ENCODE results near the gene VAPA.

The VAPA gene

GRCh38 chr18:9913526-9914333, at the start of gene VAPA:
Gene VAPA, plus strand, starts transcription at chr18:9914016. Its CDS starts 241 bp downstream, at chr18:9914257.
- FAIRE-seq (peak; percentile 90), DNase-seq (ENCODE audit: insufficient read length, low spot score) (peak; percentile 93)
- TF ChIP-seq POLR2A (IDR thresholded peaks at IDR 0.05; ENCODE audit: low read depth, low read length) = peak; percentile 73

- no peak for DNase-seq (ENCODE audit: insufficient read length, low spot score)
- FAIRE-seq = no peak
- no peak for TF ChIP-seq POLR2A (IDR thresholded peaks at IDR 0.05; ENCODE audit: low read depth, low read length)
These were observed 47.9 kb upstream of the VAPA start for GRCh38 chr18:9865764-9866490.

GRCh38 chr18:9866627-9867026, 47.2 kb upstream of the VAPA start:
- DNase-seq (ENCODE audit: insufficient read length, low spot score) = no peak
- no peak for FAIRE-seq
- TF ChIP-seq POLR2A (IDR thresholded peaks at IDR 0.05; ENCODE audit: low read depth, low read length) = no peak

- no peak for TF ChIP-seq POLR2A (IDR thresholded peaks at IDR 0.05; ENCODE audit: low read depth, low read length)
- DNase-seq (ENCODE audit: insufficient read length, low spot score) (no peak), FAIRE-seq (no peak)
These were observed 46.7 kb upstream of the VAPA start for GRCh38 chr18:9867071-9867594.

- TF ChIP-seq POLR2A (IDR thresholded peaks at IDR 0.05; ENCODE audit: low read depth, low read length) = no peak
- DNase-seq (ENCODE audit: insufficient read length, low spot score) (no peak), FAIRE-seq (no peak)
These were observed 44.7 kb upstream of the VAPA start for GRCh38 chr18:9868857-9869714.

- FAIRE-seq = peak; percentile 80
- TF ChIP-seq POLR2A (IDR thresholded peaks at IDR 0.05; ENCODE audit: low read depth, low read length) = no peak
- peak; percentile 43 for DNase-seq (ENCODE audit: insufficient read length, low spot score)
These were observed 43.9 kb upstream of the VAPA start for GRCh38 chr18:9869715-9870430.

- no peak for FAIRE-seq
- TF ChIP-seq POLR2A (IDR thresholded peaks at IDR 0.05; ENCODE audit: low read depth, low read length) = no peak
These were observed 43.3 kb upstream of the VAPA start for GRCh38 chr18:9870431-9871008.

GRCh38 chr18:9871244-9871746, 42.5 kb upstream of the VAPA start:
- no peak for DNase-seq (ENCODE audit: insufficient read length, low spot score)
- FAIRE-seq = no peak
- no peak for TF ChIP-seq POLR2A (IDR thresholded peaks at IDR 0.05; ENCODE audit: low read depth, low read length)

More at GRCh38 chr18:9870431-9871008, 43.3 kb upstream of the VAPA start:
- no peak for DNase-seq (ENCODE audit: insufficient read length, low spot score)

GRCh38 chr18:9872823-9873222, 41.0 kb upstream of the VAPA start:
- no peak for DNase-seq (ENCODE audit: insufficient read length, low spot score)
- TF ChIP-seq POLR2A (IDR thresholded peaks at IDR 0.05; ENCODE audit: low read depth, low read length) = no peak
- no peak for FAIRE-seq

- no peak for FAIRE-seq
- DNase-seq (ENCODE audit: insufficient read length, low spot score) = no peak
- no peak for TF ChIP-seq POLR2A (IDR thresholded peaks at IDR 0.05; ENCODE audit: low read depth, low read length)
These were observed 39.1 kb upstream of the VAPA start for GRCh38 chr18:9874728-9875127.

GRCh38 chr18:9876212-9876866, 37.5 kb upstream of the VAPA start:
- FAIRE-seq (peak; percentile 85), DNase-seq (ENCODE audit: insufficient read length, low spot score) (no peak)
- no peak for TF ChIP-seq POLR2A (IDR thresholded peaks at IDR 0.05; ENCODE audit: low read depth, low read length)
